GM12873 (cell line): ENCODE measurements around the gene FOXF1.

ENCODE experiments used
- CTCF ChIP-seq: IDR thresholded peaks from 2 replicates; pipeline ENCODE4 v1.5.1; 2012; ENCODE audit warnings: low read depth, mild to moderate bottlenecking, moderate library complexity, low read length, control low read depth; ENCODE audit not compliant: insufficient read depth; ENCODE audit errors: missing control alignments

FOXF1 gene

GRCh38 chr16:86521236-86522197 lies 11.2 kb downstream of the FOXF1 start:
- no peak for TF ChIP-seq CTCF

- TF ChIP-seq CTCF = no peak
Observed at GRCh38 chr16:86522634-86523033, 12.3 kb downstream of the FOXF1 start.

DNA sequence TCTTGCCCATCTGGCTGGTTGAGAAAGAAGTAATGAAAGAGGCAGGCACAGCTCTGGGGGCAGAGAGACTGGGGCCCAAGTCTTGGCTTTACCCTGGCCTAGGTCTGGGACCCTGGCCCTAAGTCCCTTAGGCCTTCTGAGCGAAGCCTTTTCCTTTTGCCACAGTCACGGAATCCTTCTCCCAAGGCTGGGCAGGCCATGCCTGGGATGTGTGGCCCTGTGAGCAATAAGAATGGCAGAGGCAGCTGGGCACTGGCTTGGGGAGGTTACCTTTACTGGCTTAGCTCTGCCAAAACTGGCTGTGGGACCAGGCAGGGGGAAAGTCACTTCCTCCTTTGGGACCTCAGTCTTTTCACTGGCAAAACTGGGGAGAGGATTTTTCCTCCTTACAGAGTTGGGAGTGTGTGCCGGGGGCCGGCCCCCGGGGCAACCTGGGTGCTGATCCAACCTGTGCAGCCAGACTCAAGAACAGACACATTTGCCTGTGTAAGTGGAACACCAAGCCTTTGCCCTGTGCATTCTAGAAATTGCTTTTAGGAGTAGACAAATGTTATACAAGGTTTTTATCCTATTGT lies 12.9 kb downstream of the FOXF1 start:
- no peak for TF ChIP-seq CTCF

DNA sequence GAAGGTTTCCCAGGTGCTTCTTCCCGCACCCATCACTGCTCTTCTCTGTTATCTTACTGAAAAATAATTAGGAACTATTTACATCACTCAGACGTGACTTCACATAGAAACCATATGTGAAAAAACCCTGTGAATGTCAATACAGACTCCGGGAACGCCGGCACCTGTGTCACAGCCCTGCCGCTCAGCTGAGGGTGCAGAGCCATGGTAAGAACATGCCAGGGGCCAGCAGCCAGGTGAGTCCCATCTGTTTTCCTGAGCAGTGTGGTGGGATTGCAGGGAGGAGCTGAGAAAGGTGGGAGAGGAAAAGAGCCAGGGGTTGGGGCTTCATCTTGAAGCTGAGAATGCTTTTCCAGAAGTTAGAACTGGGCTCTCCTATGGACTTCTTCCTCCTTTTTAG lies 13.7 kb downstream of the FOXF1 start:
- no peak for TF ChIP-seq CTCF

GRCh38 chr16:86525696-86526095 lies 15.4 kb downstream of the FOXF1 start:
- TF ChIP-seq CTCF = no peak

DNA sequence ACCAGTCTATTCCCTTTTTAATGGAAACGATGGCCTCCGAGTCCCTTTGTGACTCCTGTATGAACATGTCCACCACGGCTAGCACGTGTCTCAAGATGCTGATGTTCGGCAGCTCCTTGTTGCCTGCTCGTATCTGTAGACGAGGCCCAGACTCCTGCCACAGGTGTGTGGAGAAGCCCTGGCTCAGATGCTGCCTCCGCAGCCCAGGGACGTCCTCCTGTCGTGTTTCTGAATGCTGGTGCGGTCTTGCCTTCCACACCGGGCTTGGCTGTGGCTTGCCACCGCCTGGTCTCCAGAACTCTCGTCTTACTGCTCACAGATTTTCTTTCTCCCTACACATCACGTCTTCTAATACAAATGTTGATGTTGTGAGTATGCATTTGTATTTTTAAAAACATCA lies 17.0 kb downstream of the FOXF1 start:
- TF ChIP-seq CTCF = no peak

DNA sequence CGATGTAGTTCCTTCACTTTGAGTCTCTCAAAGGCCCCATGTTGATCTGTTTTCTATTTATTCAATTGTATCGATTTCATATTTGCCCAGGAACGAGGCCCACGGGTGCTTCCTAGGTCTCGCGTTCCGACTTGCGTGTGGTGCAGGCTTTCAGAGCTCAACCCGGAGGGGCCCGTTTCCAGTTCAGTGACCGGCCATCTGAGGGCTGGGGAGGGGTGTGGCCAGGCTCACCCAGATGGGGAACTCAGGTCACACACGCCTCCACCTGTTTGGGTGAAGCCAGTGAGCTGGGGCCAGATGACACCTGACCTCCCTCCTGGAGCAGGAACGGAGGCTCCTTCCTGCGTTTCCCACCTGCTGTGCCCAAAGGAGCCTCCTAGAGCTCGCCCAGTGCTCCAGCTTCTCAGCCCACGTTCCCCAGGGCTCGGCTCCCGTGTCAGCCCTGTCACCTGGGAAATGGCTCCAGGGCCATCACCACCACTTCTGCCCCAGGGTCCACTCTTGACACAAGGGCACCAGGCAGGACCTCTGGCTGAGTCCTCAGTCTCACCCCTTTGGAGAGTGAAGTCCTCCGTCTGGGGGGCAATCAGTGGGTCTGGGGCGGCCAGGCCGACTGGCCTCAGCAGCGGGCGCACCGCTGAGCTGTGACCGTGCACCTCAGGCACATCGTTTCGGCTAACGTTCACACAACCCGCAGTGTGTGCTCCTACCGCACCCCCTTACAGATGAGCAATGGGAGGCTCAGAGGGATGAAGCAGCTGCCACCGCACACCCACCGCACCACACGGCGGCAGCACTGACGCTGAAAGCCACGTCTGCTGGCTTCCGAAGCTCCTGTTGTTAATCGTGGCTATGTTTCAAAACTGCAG lies 18.0 kb downstream of the FOXF1 start:
- TF ChIP-seq CTCF = no peak
